HG03060 (cell line): Measurements from ENCODE around the gene GLG1.

Experiments
- ATAC-seq: cut with Tn5 transposase; IDR thresholded peaks from one replicate; pipeline ENCODE4 v1.9.1; 2021; ENCODE audit warnings: low read depth, moderate number of reproducible peaks; ENCODE audit not compliant: unreplicated experiment

The GLG1 gene

GRCh38 chr16:74487634-74488495 is 119.0 kb downstream of the GLG1 start:
- ATAC-seq, result no peak

- no peak for ATAC-seq
Observed at GRCh38 chr16:74485916-74486315, 121.0 kb downstream of the GLG1 start.

GRCh38 chr16:74480150-74481029 is 126.5 kb downstream of the GLG1 start:
- no peak for ATAC-seq

GRCh38 chr16:74477226-74477625 is 129.7 kb downstream of the GLG1 start:
- ATAC-seq, result no peak

- no peak for ATAC-seq
Observed at GRCh38 chr16:74474416-74474815, 132.5 kb downstream of the GLG1 start.

- ATAC-seq, result no peak
Observed at GRCh38 chr16:74472540-74472939, 134.4 kb downstream of the GLG1 start.

- ATAC-seq, result no peak
Observed at GRCh38 chr16:74472010-74472409, 134.9 kb downstream of the GLG1 start.

GRCh38 chr16:74469946-74470478 is 136.9 kb downstream of the GLG1 start:
- ATAC-seq, result no peak

GRCh38 chr16:74468807-74469525 is 137.9 kb downstream of the GLG1 start:
- ATAC-seq, result no peak

GRCh38 chr16:74466872-74467271 is 140.0 kb downstream of the GLG1 start:
- ATAC-seq, result no peak

- ATAC-seq, result no peak
Observed at GRCh38 chr16:74465851-74466685, 140.8 kb downstream of the GLG1 start.

GRCh38 chr16:74465281-74465680 is 141.6 kb downstream of the GLG1 start:
- ATAC-seq, result no peak

GRCh38 chr16:74463888-74464287 is 143.0 kb downstream of the GLG1 start:
- no peak for ATAC-seq

- no peak for ATAC-seq
Observed at GRCh38 chr16:74462361-74462760, 144.6 kb downstream of the GLG1 start.

- ATAC-seq, result no peak
Observed at GRCh38 chr16:74461826-74462225, 145.1 kb downstream of the GLG1 start.

- no peak for ATAC-seq
Observed at GRCh38 chr16:74460542-74460941, 146.4 kb downstream of the GLG1 start.

GRCh38 chr16:74456290-74456625 is 150.7 kb downstream of the GLG1 start:
- no peak for ATAC-seq

GRCh38 chr16:74455619-74456289 is 151.2 kb downstream of the GLG1 start:
- no peak for ATAC-seq

GRCh38 chr16:74455213-74455612 is 151.7 kb downstream of the GLG1 start:
- ATAC-seq, result no peak
